Measurements from ENCODE around the gene MGST3. TPM values are rescaled to one million over a fixed set of nuclear protein-coding genes. Genes with fewer than 3 reads are reported as not detected.

Gene MGST3
- total RNA-seq, 1 experiment from 2014 or later: 87.7 TPM

DNA sequence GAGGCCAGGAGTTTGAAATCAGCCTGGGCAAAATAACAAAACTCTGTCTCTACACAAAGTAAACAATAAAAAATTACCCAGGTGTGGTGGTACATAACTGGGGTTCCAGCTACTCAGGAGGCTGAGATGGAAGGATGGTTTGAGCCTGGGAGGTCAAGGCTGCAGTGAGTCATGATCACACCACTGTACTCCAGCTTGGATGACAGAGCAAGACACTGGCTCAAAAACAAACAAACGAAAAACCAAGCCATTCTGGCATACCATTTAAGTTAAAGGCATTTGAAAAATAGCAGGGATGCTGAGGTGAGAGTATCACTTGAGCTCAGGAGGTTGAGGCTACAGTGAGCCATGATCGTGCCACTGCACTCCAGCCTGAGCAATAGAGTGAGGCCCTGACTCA is 72.6 kb downstream of the MGST3 start:
- Histone ChIP-seq H3T11ph (ENCODE audit: low read length) (no peak overlapping the region), H3K4me2 (ENCODE audit: insufficient read depth, insufficient read length, low read length) (no peak overlapping the region), H2BK12ac (ENCODE audit: insufficient read length, low read depth, low read length) (no peak overlapping the region), H3K79me2 (ENCODE audit: insufficient read depth, low read length) (no peaks in the 10 kb centered on the region), H2AK5ac (ENCODE audit: insufficient read length, low read length) (no peak overlapping the region), H3K79me1 (ENCODE audit: insufficient read depth, low read depth, low read length, poor library complexity, severe bottlenecking) (no peaks in the 10 kb centered on the region), H4K20me1 (ENCODE audit: control insufficient read depth, insufficient read depth, insufficient read length) (no peaks in the 10 kb centered on the region), H4K8ac (replicated peaks; ENCODE audit: insufficient read length, low read depth, low read length) (no peak overlapping the region), H3K56ac (ENCODE audit: insufficient read length, low read depth, low read length) (no peak overlapping the region), H3K14ac (ENCODE audit: insufficient read depth, low read length) (no peak overlapping the region), H3K27ac (ENCODE audit: insufficient read length, low read depth, low read length) (no peak overlapping the region), H3K9me3 (ENCODE audit: control insufficient read depth, low read depth, low read length) (no peaks in the 10 kb centered on the region), H3K4ac (ENCODE audit: low read depth, low read length) (no peak overlapping the region), H3K9ac (ENCODE audit: extremely low read depth, insufficient read length, low read length) (no peak overlapping the region), H3K4me1 (ENCODE audit: insufficient read depth, low read length) (no peaks in the 10 kb centered on the region), H3K18ac (ENCODE audit: insufficient read length, low read depth, low read length) (no peak overlapping the region), H2AFZ (ENCODE audit: low read length) (no peak overlapping the region), H3K23ac (ENCODE audit: insufficient read length, low read depth, low read length) (no peak overlapping the region), H3K27me3 (ENCODE audit: insufficient read depth, low read length) (no peaks in the 10 kb centered on the region; the same call in 1 of the 2 replicates), H4K5ac (ENCODE audit: insufficient read length, low read depth, low read length) (no peak overlapping the region), H2BK20ac (ENCODE audit: low read depth, low read length, poor library complexity, severe bottlenecking) (no peak overlapping the region), H4K91ac (ENCODE audit: insufficient read length, low read depth, low read length) (no peak overlapping the region), H2BK120ac (ENCODE audit: low read depth, low read length, poor library complexity, severe bottlenecking) (no peak overlapping the region), H2BK5ac (ENCODE audit: insufficient read length, low read length) (no peak overlapping the region), H3K23me2 (ENCODE audit: insufficient read length, low read depth, low read length, poor library complexity, severe bottlenecking) (no peaks in the 10 kb centered on the region), H2BK15ac (ENCODE audit: low read depth, low read length) (no peak overlapping the region)
- no peak for DNase-seq
- Mint-ChIP-seq H3K36me3 (ENCODE audit: insufficient read depth in 1 of 3, low read depth in 3 of 3) (no peaks in the 10 kb centered on the region), H3K4me1 (peaks cover 2 to 3% of the 10 kb centered on the region in 2 experiments; a peak in 1 of 4 replicates), H3K9me3 (no peaks in the 10 kb centered on the region; a peak in 1 of 5 replicates), H3K27ac (no peak overlapping the region), H3K27me3 (ENCODE audit: low read depth) (peaks cover 8% of the 10 kb centered on the region), H3K4me3 (no peak overlapping the region)
- WGBS (ENCODE audit: extremely low coverage, insufficient read length, low lambda C conversion rate): no CpG with 5 or more reads among the region's 2 CpGs
- TF ChIP-seq CTCF (conservative IDR thresholded peaks at IDR 0.05): no peak

Other genes with a start within 250 kb of the MGST3 start
- not detected in 2 replicates for gene RXRG, start 186.1 kb upstream of the MGST3 start, total RNA-seq (2021)
- not detected in 2 replicates for gene LRRC52, start 87.2 kb upstream of the MGST3 start, total RNA-seq (2021)
- gene ALDH9A1, start 67.3 kb downstream of the MGST3 start, total RNA-seq (2021): 55.0 and 56.6 TPM in 2 replicates
- gene TMCO1, start 137.6 kb downstream of the MGST3 start, total RNA-seq (2021): 65.4 and 70.1 TPM in 2 replicates
- 74.8 and 77.9 TPM in 2 replicates for gene UCK2, start 196.4 kb downstream of the MGST3 start, total RNA-seq (2021)

Data from H9 (cell line).